ENCODE data around the gene PCSK2. TPM values are rescaled to one million over a fixed set of nuclear protein-coding genes. Genes with fewer than 3 reads are reported as not detected.

Gene PCSK2
- total RNA-seq, 4 donors from 2014 or later, result 2.0 to 12.5 (median 7.2) TPM

- no peak for DNase-seq (ENCODE audit: extremely low spot score)
- H3K36me3 ChIP-seq, result no peaks in the 10 kb centered on the region
- no peak overlapping the region for H3K4me3 ChIP-seq
- no peak overlapping the region for H3K27ac ChIP-seq (replicated peaks in 1 of 4)
- intact Hi-C loops (cut with DNase I), result no loop called here
- H3K4me1 ChIP-seq, result no peaks in the 10 kb centered on the region
- no peaks in the 10 kb centered on the region for H3K27me3 ChIP-seq
- 72% methylated on average over 5 of the region's 5 CpGs for WGBS
- H3K9me3 ChIP-seq, result no peaks in the 10 kb centered on the region
- TF ChIP-seq, protein P1, sequence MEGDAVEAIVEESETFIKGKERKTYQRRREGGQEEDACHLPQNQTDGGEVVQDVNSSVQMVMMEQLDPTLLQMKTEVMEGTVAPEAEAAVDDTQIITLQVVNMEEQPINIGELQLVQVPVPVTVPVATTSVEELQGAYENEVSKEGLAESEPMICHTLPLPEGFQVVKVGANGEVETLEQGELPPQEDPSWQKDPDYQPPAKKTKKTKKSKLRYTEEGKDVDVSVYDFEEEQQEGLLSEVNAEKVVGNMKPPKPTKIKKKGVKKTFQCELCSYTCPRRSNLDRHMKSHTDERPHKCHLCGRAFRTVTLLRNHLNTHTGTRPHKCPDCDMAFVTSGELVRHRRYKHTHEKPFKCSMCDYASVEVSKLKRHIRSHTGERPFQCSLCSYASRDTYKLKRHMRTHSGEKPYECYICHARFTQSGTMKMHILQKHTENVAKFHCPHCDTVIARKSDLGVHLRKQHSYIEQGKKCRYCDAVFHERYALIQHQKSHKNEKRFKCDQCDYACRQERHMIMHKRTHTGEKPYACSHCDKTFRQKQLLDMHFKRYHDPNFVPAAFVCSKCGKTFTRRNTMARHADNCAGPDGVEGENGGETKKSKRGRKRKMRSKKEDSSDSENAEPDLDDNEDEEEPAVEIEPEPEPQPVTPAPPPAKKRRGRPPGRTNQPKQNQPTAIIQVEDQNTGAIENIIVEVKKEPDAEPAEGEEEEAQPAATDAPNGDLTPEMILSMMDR (IDR thresholded peaks at IDR 0.05), result no peak
Observed at GRCh38 chr20:17334932-17335331, 108.1 kb downstream of the PCSK2 start.

DNA sequence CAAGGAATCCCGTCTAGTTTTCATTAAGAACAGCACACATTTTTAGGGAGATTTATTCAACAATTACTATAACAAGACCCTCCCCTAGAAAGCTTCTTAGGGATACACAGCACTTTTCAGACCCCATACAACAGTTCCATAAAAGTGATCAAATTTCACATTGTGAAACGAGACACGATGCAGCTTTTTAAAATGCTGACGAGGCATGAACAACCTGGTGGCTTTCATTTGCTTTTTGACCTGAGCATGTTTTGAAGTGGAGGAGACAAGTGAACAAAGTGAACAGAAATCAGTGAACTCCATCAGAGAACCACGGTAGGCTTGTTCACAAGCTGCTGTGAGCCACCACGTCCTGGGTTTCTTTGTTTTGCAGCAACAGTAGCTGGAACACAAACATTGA lies 112.2 kb downstream of the PCSK2 start:
- Histone ChIP-seq H3K9me3 (peaks cover 0 to 5% (median 0%) of the 10 kb centered on the region in 4 donors), H3K27ac (replicated peaks in 1 of 4) (no peak overlapping the region), H3K4me3 (no peak overlapping the region), H3K36me3 (no peaks in the 10 kb centered on the region), H3K4me1 (no peaks in the 10 kb centered on the region), H3K27me3 (no peaks in the 10 kb centered on the region)
- no peak for TF ChIP-seq EP300 (IDR thresholded peaks at IDR 0.05)
- TF ChIP-seq POLR2A (IDR thresholded peaks at IDR 0.05; ENCODE audit: low read depth), result no peak
- TF ChIP-seq, protein P1 (IDR thresholded peaks at IDR 0.05), result no peak
- no peak for TF ChIP-seq POLR2AphosphoS5 (IDR thresholded peaks at IDR 0.05)
- intact Hi-C loops (cut with DNase I), result no loop called here
- WGBS, result 66% methylated on average over 6 of the region's 6 CpGs
- no peak for DNase-seq (ENCODE audit: extremely low spot score)

DNA sequence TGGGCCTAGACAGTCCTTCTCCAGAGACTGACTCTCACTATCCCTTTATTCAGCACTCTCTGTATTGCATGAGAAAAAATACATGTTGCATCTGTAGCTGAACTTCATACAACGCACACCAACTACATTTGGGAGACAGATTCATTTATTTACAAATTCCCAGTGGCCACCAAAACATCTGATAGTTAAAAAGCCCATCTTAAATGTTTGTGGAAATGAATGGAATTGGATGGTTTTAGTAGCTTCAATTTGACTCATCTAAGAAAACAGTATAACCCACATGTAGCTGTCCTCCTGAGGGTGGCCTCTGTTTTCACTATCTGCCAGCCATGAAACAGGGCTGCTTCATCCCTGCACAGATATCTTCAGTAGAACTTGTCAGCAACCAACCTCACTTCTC lies 116.3 kb downstream of the PCSK2 start:
- intact Hi-C loops (cut with DNase I), result no loop called here
- Histone ChIP-seq H3K4me1 (no peaks in the 10 kb centered on the region), H3K9me3 (peaks cover 0 to 5% (median 0%) of the 10 kb centered on the region in 4 donors), H3K27me3 (peaks cover 0 to 17% (median 0%) of the 10 kb centered on the region in 4 donors), H3K36me3 (no peaks in the 10 kb centered on the region), H3K4me3 (no peak overlapping the region), H3K27ac (replicated peaks in 1 of 4) (no peak overlapping the region)
- DNase-seq (ENCODE audit: extremely low spot score), result no peak
- TF ChIP-seq POLR2A (IDR thresholded peaks at IDR 0.05; ENCODE audit: low read depth) (no peak), POLR2AphosphoS5 (IDR thresholded peaks at IDR 0.05) (no peak), EP300 (IDR thresholded peaks at IDR 0.05) (no peak)
- TF ChIP-seq, protein P1 (IDR thresholded peaks at IDR 0.05), result no peak
- 90% methylated on average over 1 of the region's 1 CpG for WGBS

GRCh38 chr20:17343656-17344452 lies 117.0 kb downstream of the PCSK2 start:
- Histone ChIP-seq H3K9me3 (peaks cover 0 to 5% (median 0%) of the 10 kb centered on the region in 4 donors), H3K27me3 (peaks cover 0 to 17% (median 0%) of the 10 kb centered on the region in 4 donors), H3K36me3 (no peaks in the 10 kb centered on the region), H3K4me3 (no peak overlapping the region), H3K27ac (replicated peaks in 1 of 4) (no peak overlapping the region), H3K4me1 (no peaks in the 10 kb centered on the region)
- intact Hi-C loops (cut with DNase I), result no loop called here
- TF ChIP-seq, protein P1 (IDR thresholded peaks at IDR 0.05), result no peak
- no peak for TF ChIP-seq POLR2A (IDR thresholded peaks at IDR 0.05; ENCODE audit: low read depth)
- no peak for TF ChIP-seq EP300 (IDR thresholded peaks at IDR 0.05)
- TF ChIP-seq POLR2AphosphoS5 (IDR thresholded peaks at IDR 0.05), result no peak
- 27% methylated on average over 13 of the region's 13 CpGs for WGBS
- peak; percentile 64 for DNase-seq (ENCODE audit: extremely low spot score)

All from esophagus muscularis mucosa (tissue), 4 donors.